ENCODE data around the gene EXOC4. TPM values are rescaled to one million over a fixed set of nuclear protein-coding genes. Genes with fewer than 3 reads are reported as not detected.

The EXOC4 gene
- total RNA-seq, 1 experiment from 2014 or later = 66.2 TPM

DNA sequence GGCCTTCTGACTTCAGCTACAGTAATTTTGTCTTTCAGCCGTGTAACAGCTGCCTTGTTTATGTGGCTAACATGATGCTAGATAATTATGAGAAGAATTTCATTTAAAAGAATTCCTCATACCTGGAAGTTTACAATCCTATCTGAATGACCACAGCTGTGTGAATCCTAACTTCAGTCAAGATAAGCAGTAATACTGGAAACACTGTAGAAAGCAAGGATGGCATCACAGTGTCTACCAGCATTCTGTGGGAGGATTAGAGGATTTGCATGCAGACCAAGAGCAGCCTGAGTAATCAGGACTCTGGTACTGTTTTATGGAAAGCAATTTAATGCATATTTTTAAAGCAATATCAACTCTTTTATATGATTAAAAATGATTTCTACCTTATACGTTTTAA is 282.4 kb downstream of the EXOC4 start:
- no peak overlapping the region for H3K4me3 Mint-ChIP-seq (ENCODE audit: unreplicated experiment)
- no peak for DNase-seq

DNA sequence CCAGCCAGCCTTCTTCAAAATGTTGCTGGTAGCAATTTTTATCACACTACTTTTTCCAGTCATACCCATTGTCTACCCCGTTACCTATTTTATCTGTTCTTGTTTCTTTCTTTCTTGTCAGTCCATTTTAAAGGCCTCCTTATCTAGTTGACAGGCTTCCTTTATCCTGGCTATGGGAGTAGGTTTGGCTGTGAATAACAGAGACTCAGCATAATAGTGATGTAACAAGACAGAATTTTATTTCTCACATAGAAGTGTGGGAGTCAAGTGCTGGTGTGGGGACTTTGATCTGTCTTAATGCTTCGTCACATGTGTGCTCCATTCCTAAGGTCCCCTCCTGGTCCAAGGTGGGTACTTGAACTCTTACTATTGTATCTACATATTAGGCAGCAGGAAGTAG is 283.6 kb downstream of the EXOC4 start:
- H3K9me3 ChIP-seq = no peaks in the 10 kb centered on the region
- no peaks in the 10 kb centered on the region for H3K36me3 ChIP-seq (ENCODE audit: control insufficient read depth, insufficient read depth, low read length)
- Mint-ChIP-seq H3K27ac (ENCODE audit: unreplicated experiment) (no peak overlapping the region), H3K4me1 (ENCODE audit: low read depth, unreplicated experiment) (no peaks in the 10 kb centered on the region), H3K36me3 (ENCODE audit: insufficient read depth, unreplicated experiment) (no peaks in the 10 kb centered on the region), H3K9me3 (ENCODE audit: unreplicated experiment) (no peaks in the 10 kb centered on the region), H3K27me3 (ENCODE audit: insufficient read depth, unreplicated experiment) (no peaks in the 10 kb centered on the region), H3K4me3 (ENCODE audit: unreplicated experiment) (no peak overlapping the region)
- no TSS peak for BruUV-seq (replicated peaks)
- H3K4me3 ChIP-seq (ENCODE audit: low read depth, low read length) = no peak overlapping the region
- ChIA-PET POLR2A (no interaction called here), CTCF (no interaction called here)
- no peaks in the 10 kb centered on the region for H3K27me3 ChIP-seq (replicated peaks; ENCODE audit: control insufficient read depth, insufficient read depth, low read length)
- no peak for TF ChIP-seq CTCF (IDR thresholded peaks at IDR 0.05; ENCODE audit: insufficient read depth in 1 of 2, low read depth in 1 of 2, low read length in 1 of 2, severe bottlenecking in 1 of 2, unreplicated experiment in 1 of 2)
- no peaks in the 10 kb centered on the region for H3K4me1 ChIP-seq
- intact Hi-C loops (cut with micrococcal nuclease; ENCODE audit: unreplicated experiment) = no loop called here
- no peak for DNase-seq

More for the DNA sequence above, 282.4 kb downstream of the EXOC4 start:
- Mint-ChIP-seq H3K4me1 (ENCODE audit: low read depth, unreplicated experiment) (no peaks in the 10 kb centered on the region), H3K9me3 (ENCODE audit: unreplicated experiment) (no peaks in the 10 kb centered on the region), H3K27me3 (ENCODE audit: insufficient read depth, unreplicated experiment) (no peaks in the 10 kb centered on the region), H3K27ac (ENCODE audit: unreplicated experiment) (no peak overlapping the region), H3K36me3 (ENCODE audit: insufficient read depth, unreplicated experiment) (no peaks in the 10 kb centered on the region)
- Histone ChIP-seq H3K27me3 (replicated peaks; ENCODE audit: control insufficient read depth, insufficient read depth, low read length) (no peaks in the 10 kb centered on the region), H3K36me3 (ENCODE audit: control insufficient read depth, insufficient read depth, low read length) (no peaks in the 10 kb centered on the region), H3K4me1 (no peaks in the 10 kb centered on the region), H3K4me3 (ENCODE audit: low read depth, low read length) (no peak overlapping the region), H3K9me3 (no peaks in the 10 kb centered on the region)
- BruUV-seq (replicated peaks) = no TSS peak
- CTCF ChIA-PET = no interaction called here
- POLR2A ChIA-PET = no interaction called here
- intact Hi-C loops (cut with micrococcal nuclease; ENCODE audit: unreplicated experiment) = no loop called here
- TF ChIP-seq CTCF (IDR thresholded peaks at IDR 0.05; ENCODE audit: insufficient read depth in 1 of 2, low read depth in 1 of 2, low read length in 1 of 2, severe bottlenecking in 1 of 2, unreplicated experiment in 1 of 2) = no peak

DNA sequence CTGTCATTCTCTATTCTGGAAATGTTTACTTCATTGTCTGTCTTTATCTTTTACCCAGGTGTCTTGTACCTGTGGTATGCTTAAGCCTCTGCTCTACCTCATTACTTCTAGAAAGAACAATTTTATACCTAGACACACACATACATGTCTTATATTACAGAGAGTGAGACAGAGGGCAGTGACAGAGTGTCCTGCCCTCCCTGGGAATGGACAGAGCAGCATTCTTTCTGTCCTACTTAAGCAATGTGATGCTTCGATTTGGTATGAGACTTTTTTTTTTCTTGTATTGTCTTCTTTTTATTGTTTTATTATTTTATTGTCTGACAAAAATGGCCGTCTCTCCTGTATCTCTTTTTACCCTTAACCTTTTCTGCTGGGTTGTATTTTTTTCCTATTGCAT is 286.1 kb downstream of the EXOC4 start:
- Mint-ChIP-seq H3K4me1 (ENCODE audit: low read depth, unreplicated experiment) (no peaks in the 10 kb centered on the region), H3K27ac (ENCODE audit: unreplicated experiment) (no peak overlapping the region), H3K4me3 (ENCODE audit: unreplicated experiment) (no peak overlapping the region), H3K27me3 (ENCODE audit: insufficient read depth, unreplicated experiment) (no peaks in the 10 kb centered on the region), H3K9me3 (ENCODE audit: unreplicated experiment) (no peaks in the 10 kb centered on the region), H3K36me3 (ENCODE audit: insufficient read depth, unreplicated experiment) (no peaks in the 10 kb centered on the region)
- intact Hi-C loops (cut with micrococcal nuclease; ENCODE audit: unreplicated experiment) = no loop called here
- Histone ChIP-seq H3K4me3 (ENCODE audit: low read depth, low read length) (no peak overlapping the region), H3K36me3 (ENCODE audit: control insufficient read depth, insufficient read depth, low read length) (no peaks in the 10 kb centered on the region), H3K27me3 (replicated peaks; ENCODE audit: control insufficient read depth, insufficient read depth, low read length) (no peaks in the 10 kb centered on the region), H3K4me1 (no peaks in the 10 kb centered on the region), H3K9me3 (no peaks in the 10 kb centered on the region)
- CTCF ChIA-PET = no interaction called here
- BruUV-seq (replicated peaks) = no TSS peak
- TF ChIP-seq CTCF (IDR thresholded peaks at IDR 0.05; ENCODE audit: insufficient read depth in 1 of 2, low read depth in 1 of 2, low read length in 1 of 2, severe bottlenecking in 1 of 2, unreplicated experiment in 1 of 2) = no peak
- POLR2A ChIA-PET = no interaction called here
- no peak for DNase-seq
